ENCODE measurements around the gene HMX1.

The HMX1 gene

GRCh38 chr4:8892556-8893226, 21.1 kb upstream of the HMX1 start:
- no peak for DNase-seq (ENCODE audit: low spot score)

GRCh38 chr4:8891646-8892555, 20.3 kb upstream of the HMX1 start:
- DNase-seq (ENCODE audit: low spot score) = no peak

DNA sequence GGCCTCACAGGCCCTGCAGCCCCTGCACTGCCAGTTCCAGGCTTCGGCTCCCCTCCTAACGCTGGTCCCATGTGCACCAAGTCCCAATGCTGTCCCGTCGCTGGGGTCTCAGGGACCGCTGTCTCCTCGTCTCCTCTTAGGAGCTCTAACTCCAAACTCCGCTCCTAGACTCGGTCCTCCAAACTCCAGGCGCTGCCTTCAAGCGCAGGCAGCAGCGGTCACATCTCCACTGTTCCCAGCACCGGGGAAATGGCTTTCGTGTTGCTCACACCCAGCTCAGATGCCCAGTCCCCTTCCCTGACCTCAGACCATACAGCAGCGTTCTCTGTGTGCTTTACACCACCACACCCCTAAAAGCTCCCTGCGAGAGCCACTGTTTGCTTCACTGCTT, 19.6 kb upstream of the HMX1 start:
- DNase-seq (ENCODE audit: low spot score) = no peak

DNA sequence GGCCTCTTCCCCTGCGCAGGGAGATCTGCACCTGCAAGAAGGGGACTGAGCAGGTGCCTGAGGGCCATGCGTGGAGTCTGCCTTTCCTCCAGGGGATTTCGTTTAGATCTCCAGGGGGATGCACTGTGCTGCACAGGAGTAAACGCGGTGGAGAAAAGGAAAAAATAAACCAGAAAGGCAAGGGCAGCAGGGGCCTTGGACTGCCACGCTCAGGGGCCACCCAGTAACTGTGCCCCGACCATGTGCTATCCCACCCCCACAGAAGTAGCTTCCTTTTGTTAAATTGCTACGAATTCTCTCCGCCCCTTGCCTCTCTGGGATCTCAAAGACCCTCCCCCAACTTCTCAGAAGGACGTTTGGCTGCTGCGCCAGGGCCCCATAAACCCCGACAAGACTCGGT, 17.2 kb upstream of the HMX1 start:
- no peak for DNase-seq (ENCODE audit: low spot score)

- no peak for DNase-seq (ENCODE audit: low spot score)
Observed at GRCh38 chr4:8886612-8887406, 15.2 kb upstream of the HMX1 start.

GRCh38 chr4:8882239-8882638, 10.6 kb upstream of the HMX1 start:
- no peak for DNase-seq (ENCODE audit: low spot score)

DNA sequence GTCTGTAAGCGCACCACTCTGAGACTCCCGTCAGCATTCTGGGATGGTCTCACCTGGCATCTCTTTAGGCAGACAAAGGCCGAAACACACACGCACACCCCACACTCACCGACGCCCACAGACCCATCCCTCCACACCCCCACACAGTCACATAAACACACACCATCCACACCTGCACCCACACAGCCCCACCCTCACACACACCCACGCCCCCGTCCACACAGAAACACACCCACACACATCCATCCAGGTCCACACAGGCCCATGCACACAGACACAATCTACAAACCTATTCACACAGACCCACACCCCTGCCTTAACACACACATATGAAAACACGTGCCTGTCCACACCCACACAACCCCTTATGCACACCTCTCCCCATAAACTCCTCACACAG, 9.2 kb upstream of the HMX1 start:
- DNase-seq (ENCODE audit: low spot score) = no peak

GRCh38 chr4:8879574-8879973, 7.9 kb upstream of the HMX1 start:
- no peak for DNase-seq (ENCODE audit: low spot score)

- DNase-seq (ENCODE audit: low spot score) = no peak
Observed at GRCh38 chr4:8878421-8878820, 6.8 kb upstream of the HMX1 start.

DNA sequence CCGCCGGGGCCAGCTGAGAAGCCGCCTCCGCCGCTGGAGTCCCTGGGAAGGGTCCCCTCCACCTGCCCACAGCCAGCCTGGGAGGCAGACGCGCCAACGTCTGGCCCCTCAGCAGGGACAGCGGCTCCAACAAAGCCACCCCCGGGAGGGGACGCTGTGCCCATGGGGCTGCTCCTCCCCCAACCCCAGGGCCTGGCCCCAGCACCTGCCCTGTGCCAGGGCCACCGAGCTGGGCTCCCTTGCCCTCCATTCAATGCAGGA, 6.1 kb upstream of the HMX1 start:
- no peak for DNase-seq (ENCODE audit: low spot score)

DNA sequence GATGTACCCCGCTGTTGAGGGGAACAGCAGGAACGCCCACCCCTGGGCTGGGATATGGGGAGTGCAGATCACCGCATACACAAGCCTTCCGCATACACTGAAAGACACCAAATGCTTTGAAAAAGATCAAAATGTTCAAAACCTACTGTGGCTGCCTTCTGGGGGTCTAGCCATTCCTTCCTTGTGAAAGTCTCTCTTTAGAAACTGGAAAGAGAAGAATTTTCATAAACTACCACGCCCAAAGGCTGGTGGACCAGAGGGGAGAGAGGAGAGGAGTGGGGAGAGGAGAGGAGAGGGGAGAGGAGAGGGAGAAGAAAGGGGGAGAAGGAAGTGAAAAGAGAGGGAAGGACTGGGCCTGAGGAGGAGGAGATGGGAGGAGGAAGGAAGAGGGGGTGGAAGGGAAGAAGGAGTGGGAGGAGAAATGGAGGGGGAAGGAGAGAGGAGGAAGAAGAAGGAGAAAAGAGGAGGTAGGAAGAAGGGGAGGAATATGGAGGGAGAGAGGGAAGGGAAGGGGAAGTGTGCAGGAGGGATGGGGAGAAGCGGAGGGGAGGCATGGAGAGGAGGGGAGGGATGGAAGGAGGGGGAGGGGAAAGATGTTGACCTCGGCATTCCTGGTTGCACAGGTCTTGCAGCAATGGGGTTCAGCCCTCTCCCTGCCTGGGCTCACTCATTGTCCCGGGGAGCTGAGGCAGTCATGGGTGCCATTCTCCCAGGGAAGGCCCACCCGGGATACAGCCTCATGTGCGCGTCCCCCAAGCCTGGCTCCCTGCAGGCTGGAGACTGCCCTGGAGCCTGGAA, 5.5 kb upstream of the HMX1 start:
- no peak for DNase-seq (ENCODE audit: low spot score)

DNA sequence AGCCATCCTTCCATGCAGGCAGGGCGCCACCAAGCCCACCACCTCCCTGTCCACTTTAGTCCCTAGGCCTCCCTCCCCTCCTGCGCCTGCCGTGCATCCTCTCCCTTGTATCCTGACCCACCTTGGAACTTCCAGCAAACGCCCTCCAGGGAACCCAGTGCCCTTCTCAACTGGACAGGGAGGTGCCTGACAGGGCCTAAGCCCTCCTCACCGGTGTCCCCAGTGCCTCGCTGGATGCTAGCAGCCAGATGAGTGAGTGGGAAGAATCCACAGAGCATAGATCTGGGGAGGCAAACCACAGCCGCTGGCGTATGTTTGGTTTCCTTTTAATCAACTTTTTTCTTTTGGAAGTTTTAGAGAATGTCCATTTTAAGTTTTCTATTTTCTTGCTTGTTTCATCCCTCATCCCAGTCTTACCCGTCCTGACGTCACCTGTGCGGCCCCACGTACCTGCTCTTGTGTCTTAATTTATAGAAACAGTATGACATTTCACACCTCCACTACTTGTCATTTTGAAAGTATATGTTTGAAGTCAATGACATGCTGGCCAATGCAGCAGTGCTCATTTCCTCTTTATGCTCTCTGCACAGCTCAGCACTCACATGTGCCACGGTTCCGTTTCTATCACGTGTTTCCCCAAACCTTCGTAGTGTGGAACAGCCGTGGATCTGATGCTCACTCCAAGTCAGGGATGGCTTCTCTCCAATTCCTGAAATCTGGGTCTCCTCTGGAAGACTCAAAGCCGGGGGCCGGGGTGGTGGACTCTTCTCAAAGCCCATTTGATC, 3.4 kb upstream of the HMX1 start:
- no peak for DNase-seq (ENCODE audit: low spot score)

DNA sequence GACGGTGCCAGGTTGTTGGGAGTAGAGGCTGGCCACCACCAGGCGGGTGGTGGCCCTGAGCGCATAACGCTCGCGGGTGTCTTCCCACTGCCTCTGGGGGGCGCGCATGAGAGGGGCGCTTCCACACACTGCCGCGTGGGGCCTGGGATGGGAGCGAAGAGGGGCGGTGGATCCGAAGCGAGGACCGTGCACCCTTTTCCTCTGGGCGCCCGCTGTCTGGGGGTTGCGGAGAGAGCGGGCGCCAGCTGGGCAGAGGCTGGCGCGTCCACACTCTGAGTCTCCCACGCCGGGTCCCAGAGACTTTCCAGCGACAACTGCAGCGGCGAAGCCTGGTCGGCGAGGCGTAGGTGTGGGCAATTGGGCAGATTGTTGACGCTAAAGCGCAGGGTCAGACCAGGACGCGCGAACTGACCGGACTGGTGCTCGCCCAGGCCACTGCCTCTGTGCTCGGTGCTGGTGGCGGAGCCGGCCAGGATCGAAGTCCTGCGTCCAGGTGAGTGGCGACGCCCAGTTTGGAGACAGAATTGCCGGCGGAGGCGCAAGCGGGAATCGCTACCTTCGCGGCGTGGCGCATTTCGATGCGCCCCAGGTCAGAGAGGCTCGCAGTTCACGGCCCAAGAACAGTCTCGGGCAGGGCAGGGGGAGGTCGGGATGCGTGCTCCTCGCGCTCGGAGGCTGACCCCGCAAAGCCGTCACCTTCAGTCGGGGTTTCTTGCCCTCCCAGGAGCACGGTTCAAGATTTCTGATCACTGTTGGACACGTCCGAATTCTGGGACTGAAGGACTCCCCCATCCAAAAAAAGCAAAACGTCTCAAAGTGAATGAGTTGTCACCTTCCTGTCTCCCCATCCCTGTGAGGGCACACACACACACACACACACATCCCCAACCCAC, 2.6 kb upstream of the HMX1 start:
- no peak for DNase-seq (ENCODE audit: low spot score)

- no peak for DNase-seq (ENCODE audit: low spot score)
Observed at GRCh38 chr4:8872402-8873291, 1.0 kb upstream of the HMX1 start.

DNA sequence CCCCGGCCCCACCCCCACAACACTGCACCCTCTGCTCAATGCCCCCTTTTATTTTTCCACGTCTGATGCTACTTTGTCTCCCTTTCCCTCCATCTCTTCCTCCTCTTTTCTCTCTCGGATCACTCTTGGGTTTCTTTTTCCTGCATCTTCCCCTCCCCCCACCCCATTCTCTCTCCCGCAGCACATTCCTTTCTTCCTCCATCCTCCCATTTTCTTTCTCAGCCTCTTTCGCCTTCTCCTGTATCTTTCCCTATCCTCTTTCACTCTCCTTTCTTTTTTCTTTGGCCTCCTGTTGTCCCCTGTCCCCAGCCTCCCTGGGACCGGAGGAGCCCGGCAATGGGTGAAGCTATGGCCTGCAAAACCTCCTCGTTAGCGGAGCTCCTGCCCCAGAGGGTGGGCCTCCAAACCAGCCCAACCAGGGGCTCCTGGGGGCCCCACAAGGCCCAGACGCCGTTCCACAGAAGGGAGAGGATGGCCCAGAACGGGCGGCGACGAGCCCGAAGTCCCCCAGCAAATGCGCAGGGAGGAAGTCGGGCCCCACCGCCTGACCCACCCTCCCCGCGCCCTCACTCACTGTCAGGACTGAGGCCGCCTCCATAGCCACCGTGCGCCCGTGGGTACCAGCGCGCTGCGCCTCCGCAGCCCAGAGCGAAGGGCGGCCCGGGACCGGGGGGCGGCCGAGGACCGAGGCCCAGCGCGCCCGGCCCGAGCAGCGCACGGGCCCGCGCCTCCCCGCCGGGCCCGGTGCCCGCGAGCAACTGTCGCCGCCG, 807 bp downstream of the HMX1 start:
- no peak for DNase-seq (ENCODE audit: low spot score)

DNA sequence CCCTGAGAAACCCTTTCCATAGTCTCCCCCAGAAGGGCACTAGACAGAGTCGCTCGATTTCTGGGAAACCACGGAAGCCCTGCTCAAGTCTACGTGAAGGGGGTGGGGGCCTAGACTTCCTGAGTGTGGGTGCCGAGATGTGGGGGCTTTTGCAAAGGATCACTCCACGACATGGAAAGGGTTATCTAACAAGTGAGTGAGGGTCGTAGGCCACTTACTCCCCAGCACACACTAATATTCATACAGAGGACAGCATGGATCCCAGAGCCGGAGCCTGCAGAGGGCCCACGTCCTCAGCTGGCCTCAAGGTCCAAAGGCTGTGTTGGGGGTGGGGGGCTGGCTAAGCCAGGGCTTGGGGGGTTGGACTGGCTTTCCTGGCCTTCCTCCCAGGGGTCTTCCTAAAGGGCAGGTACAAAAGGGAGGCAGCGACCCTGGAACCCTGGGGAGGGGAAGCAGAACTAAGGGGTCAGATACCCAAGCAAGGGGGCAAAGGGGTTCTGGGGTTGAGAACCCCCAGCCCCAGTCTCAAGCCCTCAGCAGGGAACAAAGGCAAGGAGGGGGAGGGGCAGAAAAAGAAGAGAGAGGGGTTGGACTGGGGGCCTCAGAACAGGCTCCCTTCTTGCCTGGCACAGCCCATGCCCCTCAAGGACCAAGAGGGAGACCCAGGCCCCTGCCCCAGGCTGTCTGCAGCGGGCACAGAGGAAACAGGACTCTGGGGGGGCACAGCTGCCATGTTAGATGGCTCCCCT, 1.6 kb downstream of the HMX1 start:
- DNase-seq (ENCODE audit: low spot score) = no peak

- no peak for DNase-seq (ENCODE audit: low spot score)
Observed at GRCh38 chr4:8869002-8869897, 2.4 kb downstream of the HMX1 start.

Data from left forelimb (tissue), 1 donor.